Middle frontal gyrus (tissue), 1 donor: ENCODE data around the gene B4GALT6.

Experiments used
- DNase-seq: peaks from one replicate; pipeline ENCODE4 v3.0.0-alpha.2; 2015; ENCODE audit warnings: low spot score; ENCODE audit errors: extremely low spot score

The B4GALT6 gene

GRCh38 chr18:31661965-31662364 lies 22.4 kb downstream of the B4GALT6 start:
- no peak for DNase-seq

- DNase-seq = no peak
Observed at GRCh38 chr18:31660763-31661162, 23.6 kb downstream of the B4GALT6 start.

GRCh38 chr18:31659576-31660177 lies 24.7 kb downstream of the B4GALT6 start:
- DNase-seq = no peak

GRCh38 chr18:31658670-31659575 lies 25.5 kb downstream of the B4GALT6 start:
- no peak for DNase-seq

GRCh38 chr18:31657823-31658669 lies 26.3 kb downstream of the B4GALT6 start:
- DNase-seq = no peak

- DNase-seq = no peak
Observed at GRCh38 chr18:31656754-31657153, 27.6 kb downstream of the B4GALT6 start.

- DNase-seq = no peak
Observed at GRCh38 chr18:31655354-31655753, 29.0 kb downstream of the B4GALT6 start.

- no peak for DNase-seq
Observed at GRCh38 chr18:31652877-31653276, 31.5 kb downstream of the B4GALT6 start.

GRCh38 chr18:31652357-31652756 lies 32.0 kb downstream of the B4GALT6 start:
- DNase-seq = no peak

- no peak for DNase-seq
Observed at GRCh38 chr18:31651369-31651768, 33.0 kb downstream of the B4GALT6 start.

- DNase-seq = no peak
Observed at GRCh38 chr18:31649978-31650719, 34.2 kb downstream of the B4GALT6 start.

GRCh38 chr18:31649449-31649848 lies 34.9 kb downstream of the B4GALT6 start:
- DNase-seq = no peak

- no peak for DNase-seq
Observed at GRCh38 chr18:31648966-31649429, 35.4 kb downstream of the B4GALT6 start.

GRCh38 chr18:31648458-31648857 lies 35.9 kb downstream of the B4GALT6 start:
- no peak for DNase-seq

- DNase-seq = no peak
Observed at GRCh38 chr18:31647127-31647753, 37.1 kb downstream of the B4GALT6 start.

- no peak for DNase-seq
Observed at GRCh38 chr18:31646332-31647126, 37.9 kb downstream of the B4GALT6 start.

GRCh38 chr18:31645411-31645810 lies 39.0 kb downstream of the B4GALT6 start:
- DNase-seq = no peak

- DNase-seq = no peak
Observed at GRCh38 chr18:31643003-31643402, 41.4 kb downstream of the B4GALT6 start.

GRCh38 chr18:31637445-31637844 lies 46.9 kb downstream of the B4GALT6 start:
- DNase-seq = no peak

GRCh38 chr18:31636387-31636786 lies 48.0 kb downstream of the B4GALT6 start:
- no peak for DNase-seq
